Breast epithelium (tissue), 4 donors: Measurements from ENCODE around the gene KPNA4. TPM values are rescaled to one million over a fixed set of nuclear protein-coding genes. Genes with fewer than 3 reads are reported as not detected.

Source experiments
- DNase-seq, 2 donors: peaks; one replicate each; pipeline ENCODE4 v3.0.0-alpha.2; 2019; ENCODE audit warnings: low spot score in 2 of 2
- H3K27ac ChIP-seq, 2 donors: fragments of 200-600 bp; sonication (generic) in 1 of 2; one replicate each; pipeline ENCODE4 v1.5.1; 2016 to 2019; ENCODE audit warnings: mild to moderate bottlenecking in 1 of 2
- H3K27me3 ChIP-seq, 2 donors: fragments of 200-600 bp; sonication (generic) in 1 of 2; one replicate each; pipeline versions ENCODE4 v1.5.1 to v1.6.0; 2017 to 2019; ENCODE audit warnings: control low read depth in 1 of 2, mild to moderate bottlenecking in 1 of 2
- H3K36me3 ChIP-seq: fragments of 200-600 bp; one replicate; pipeline ENCODE4 v1.5.1; 2019
- H3K4me1 ChIP-seq, 2 donors: fragments of 200-600 bp; sonication (generic); one replicate each; pipeline ENCODE4 v1.5.1; 2016 to 2019; ENCODE audit warnings: control low read depth in 1 of 2
- H3K4me3 ChIP-seq, 3 donors: fragments of 200-600 bp; sonication (generic); 1 replicate in 2 of 3; 2 replicates in 1 of 3; pipeline ENCODE4 v1.5.1; 2016 to 2019; ENCODE audit warnings: mild to moderate bottlenecking in 3 of 3, moderate library complexity in 2 of 3
- H3K9me3 ChIP-seq, 2 donors: fragments of 200-600 bp; sonication (generic) in 1 of 2; one replicate each; pipeline ENCODE4 v1.5.1; 2016 to 2019; ENCODE audit warnings: control low read depth in 1 of 2
- CTCF ChIP-seq, 3 donors: fragments of 450-650 bp; IDR thresholded peaks; one replicate each; pipeline ENCODE4 v1.5.1; 2016 to 2017; ENCODE audit warnings: antibody characterized with exemption in 3 of 3, mild to moderate bottlenecking in 3 of 3, moderate library complexity in 3 of 3
- POLR2A ChIP-seq: fragments of 450-650 bp; IDR thresholded peaks from one replicate; pipeline ENCODE4 v1.6.1; 2016; ENCODE audit warnings: antibody characterized with exemption, mild to moderate bottlenecking, moderate library complexity
- POLR2AphosphoS5 ChIP-seq, 3 donors: sonication (generic); formaldehyde crosslinking; IDR thresholded peaks; one replicate each; pipeline ENCODE4 v1.6.1; 2017; ENCODE audit warnings: antibody characterized with exemption in 3 of 3
- intact Hi-C: fragments of 100-400 bp; cut with DNase I; formaldehyde crosslinking; loops from one replicate; pipeline ENCODE4 v1.15.1; 2023; ENCODE audit warnings: low total_unique reads
- total RNA-seq, 3 donors: library from RNA; depleted of rRNA; stranded (reverse); fragments of >200 nt; gene quantifications; one replicate each; pipeline ENCODE4 v1.1.0, GENCODE V29; 2016

The KPNA4 gene
- total RNA-seq, 3 donors from 2014 or later = 25.2 to 39.2 (median 35.6) TPM

DNA sequence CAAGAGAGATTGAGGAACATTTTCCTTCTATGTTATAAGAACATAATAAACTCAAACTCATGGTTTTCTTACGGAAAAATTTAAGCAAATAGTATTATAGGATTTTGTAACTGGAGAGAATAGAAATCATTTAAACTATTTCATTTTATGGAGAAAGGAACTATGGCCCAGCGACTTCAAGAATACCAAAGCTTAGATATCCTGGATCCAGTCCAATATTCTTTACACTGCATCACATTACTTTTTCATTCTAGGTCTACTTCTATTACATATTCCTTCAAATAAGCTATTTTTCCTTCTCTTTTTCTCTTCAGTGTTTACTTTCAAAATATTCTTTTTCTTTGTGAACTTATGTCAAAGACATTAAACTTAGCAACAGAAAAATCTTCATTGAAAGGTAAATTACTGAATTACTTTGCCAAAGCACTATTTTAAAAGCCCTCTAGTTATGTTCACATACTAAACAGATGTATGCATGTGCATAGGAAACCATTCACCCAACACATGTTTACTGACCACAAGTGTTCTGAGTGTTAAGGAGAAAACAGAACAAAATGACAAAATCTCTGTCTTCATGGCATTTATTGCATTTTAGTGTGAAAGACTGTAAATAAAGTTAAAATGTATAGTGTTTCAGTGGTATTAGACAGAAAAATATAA lies 20.4 kb downstream of the KPNA4 start:
- H3K27me3 ChIP-seq = no peaks in the 10 kb centered on the region
- intact Hi-C loops = no loop called here
- no peak overlapping the region for H3K27ac ChIP-seq
- no peaks in the 10 kb centered on the region for H3K36me3 ChIP-seq
- H3K4me1 ChIP-seq = no peaks in the 10 kb centered on the region
- no peaks in the 10 kb centered on the region for H3K9me3 ChIP-seq
- no peak for TF ChIP-seq CTCF (IDR thresholded peaks at IDR 0.05)
- TF ChIP-seq POLR2A = no peak
- no peak for TF ChIP-seq POLR2AphosphoS5 (IDR thresholded peaks at IDR 0.05)
- H3K4me3 ChIP-seq = no peak overlapping the region
- no peak for DNase-seq

DNA sequence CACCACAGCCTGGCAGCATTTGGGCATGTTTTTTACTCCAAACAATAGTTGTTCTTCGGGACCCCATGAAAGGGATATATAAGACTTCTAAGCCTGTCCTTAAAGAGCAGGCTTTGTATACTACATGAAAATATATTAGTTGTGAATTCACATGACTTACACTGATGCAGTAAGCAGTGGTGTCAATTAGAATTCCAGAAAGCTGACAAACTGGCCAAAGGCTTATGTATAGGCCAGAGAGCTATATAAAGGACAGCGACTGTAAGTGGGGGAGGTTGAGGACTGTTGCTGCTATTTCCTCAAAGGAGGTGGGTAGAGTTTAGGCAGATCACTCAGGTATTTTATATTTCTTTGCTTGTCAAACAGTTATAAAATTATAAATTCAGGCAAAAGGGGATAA lies 24.8 kb downstream of the KPNA4 start:
- intact Hi-C loops = no loop called here
- no peaks in the 10 kb centered on the region for H3K36me3 ChIP-seq
- H3K27ac ChIP-seq = no peak overlapping the region
- H3K27me3 ChIP-seq = no peaks in the 10 kb centered on the region
- TF ChIP-seq POLR2A (no peak), CTCF (IDR thresholded peaks at IDR 0.05) (no peak), POLR2AphosphoS5 (IDR thresholded peaks at IDR 0.05) (no peak)
- no peak for DNase-seq
- H3K9me3 ChIP-seq = no peaks in the 10 kb centered on the region
- no peak overlapping the region for H3K4me3 ChIP-seq
- H3K4me1 ChIP-seq = no peaks in the 10 kb centered on the region

DNA sequence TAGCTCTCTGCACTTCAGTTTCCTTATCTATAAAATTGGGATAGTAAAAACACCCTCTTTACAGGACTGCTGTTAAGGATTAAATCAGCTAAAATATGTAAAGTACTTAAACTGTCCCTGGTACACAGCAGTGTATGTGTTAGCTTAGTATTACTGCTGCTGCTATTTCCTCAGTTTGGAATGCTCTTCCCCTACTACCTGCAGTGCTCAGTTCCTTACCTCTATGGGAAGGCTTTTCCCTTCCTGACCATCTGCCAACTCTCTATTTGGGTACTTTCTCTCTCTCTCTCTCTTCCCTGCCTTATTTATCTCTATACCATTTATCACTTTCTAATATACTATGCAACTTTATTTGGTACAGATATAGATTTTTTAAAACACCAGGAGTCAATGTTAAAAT lies 26.5 kb downstream of the KPNA4 start:
- TF ChIP-seq POLR2AphosphoS5 (IDR thresholded peaks at IDR 0.05) (no peak), POLR2A (no peak), CTCF (IDR thresholded peaks at IDR 0.05) (no peak)
- H3K4me3 ChIP-seq = no peak overlapping the region
- DNase-seq = no peak

GRCh38 chr3:160537729-160538128 lies 27.6 kb downstream of the KPNA4 start:
- H3K4me3 ChIP-seq = no peak overlapping the region
- no peaks in the 10 kb centered on the region for H3K36me3 ChIP-seq
- DNase-seq = no peak
- intact Hi-C loops = no loop called here
- H3K27ac ChIP-seq = no peak overlapping the region
- H3K4me1 ChIP-seq = no peaks in the 10 kb centered on the region
- H3K27me3 ChIP-seq = no peaks in the 10 kb centered on the region
- H3K9me3 ChIP-seq = no peaks in the 10 kb centered on the region
- no peak for TF ChIP-seq POLR2AphosphoS5 (IDR thresholded peaks at IDR 0.05)
- TF ChIP-seq POLR2A = no peak
- TF ChIP-seq CTCF (IDR thresholded peaks at IDR 0.05) = no peak

More for the DNA sequence above, 26.5 kb downstream of the KPNA4 start:
- H3K9me3 ChIP-seq = no peaks in the 10 kb centered on the region
- H3K36me3 ChIP-seq = no peaks in the 10 kb centered on the region
- H3K4me1 ChIP-seq = no peaks in the 10 kb centered on the region
- no peaks in the 10 kb centered on the region for H3K27me3 ChIP-seq
- intact Hi-C loops = no loop called here
- no peak overlapping the region for H3K27ac ChIP-seq

DNA sequence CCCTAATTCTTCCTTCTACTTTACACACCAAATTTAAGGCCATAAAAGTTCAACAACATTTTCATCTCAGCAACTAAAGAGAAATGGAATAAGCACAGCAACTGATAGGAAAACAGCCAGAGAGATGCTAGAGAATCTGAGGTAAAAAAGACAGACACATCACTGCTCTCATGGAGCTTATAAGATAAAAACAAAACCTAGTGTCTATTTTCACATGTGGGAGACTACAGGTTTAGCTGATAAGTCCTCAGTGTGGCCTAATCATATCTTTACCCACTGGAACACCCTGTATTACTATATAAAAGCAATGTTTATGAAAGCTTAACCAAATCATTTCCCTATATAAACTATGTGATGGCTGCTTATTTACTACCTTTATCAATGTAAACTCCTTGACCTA lies 33.0 kb downstream of the KPNA4 start:
- intact Hi-C loops = no loop called here
- no peak for DNase-seq
- no peaks in the 10 kb centered on the region for H3K36me3 ChIP-seq
- TF ChIP-seq POLR2A = no peak
- no peak for TF ChIP-seq CTCF (IDR thresholded peaks at IDR 0.05)
- TF ChIP-seq POLR2AphosphoS5 (IDR thresholded peaks at IDR 0.05) = no peak
- no peaks in the 10 kb centered on the region for H3K27me3 ChIP-seq
- H3K27ac ChIP-seq = no peak overlapping the region
- H3K9me3 ChIP-seq = no peaks in the 10 kb centered on the region
- H3K4me1 ChIP-seq = no peaks in the 10 kb centered on the region
- no peak overlapping the region for H3K4me3 ChIP-seq
